Liver (tissue), 9 donors: Measurements from ENCODE around the gene TOX2. TPM values are rescaled to one million over a fixed set of nuclear protein-coding genes. Genes with fewer than 3 reads are reported as not detected.

Experiments used
- DNase-seq: peaks from one replicate; pipeline ENCODE4 v3.0.0-alpha.2; 2017; ENCODE audit warnings: low spot score
- H3K27ac ChIP-seq, 2 donors: one replicate each; pipeline ENCODE4 v1.7.0; 2013; ENCODE audit warnings: inconsistent platforms in 2 of 2, low read length in 2 of 2, control low read depth in 1 of 2, low read depth in 1 of 2, mild to moderate bottlenecking in 1 of 2
- H3K27me3 ChIP-seq, 4 donors: one replicate each; pipeline versions ENCODE4 v1.6.1 to v1.7.0; 2013; ENCODE audit warnings: low read length in 3 of 4, inconsistent platforms in 1 of 4, mild to moderate bottlenecking in 1 of 4, moderate library complexity in 1 of 4; ENCODE audit not compliant: control insufficient read depth in 4 of 4, insufficient read depth in 4 of 4
- H3K36me3 ChIP-seq, 4 donors: one replicate each; pipeline versions ENCODE4 v1.6.1 to v1.7.0; 2013; ENCODE audit warnings: low read length in 3 of 4, mild to moderate bottlenecking in 3 of 4, low read depth in 1 of 4, moderate library complexity in 1 of 4; ENCODE audit not compliant: control insufficient read depth in 4 of 4, insufficient read depth in 3 of 4
- H3K4me1 ChIP-seq, 4 donors: one replicate each; pipeline versions ENCODE4 v1.6.1 to v1.7.0; 2013; ENCODE audit warnings: low read length in 3 of 4, mild to moderate bottlenecking in 3 of 4, moderate library complexity in 1 of 4; ENCODE audit not compliant: control insufficient read depth in 4 of 4, insufficient read depth in 4 of 4
- H3K4me3 ChIP-seq, 3 donors: one replicate each; pipeline versions ENCODE4 v1.6.1 to v1.7.0; 2013; ENCODE audit warnings: low read length in 3 of 3, control low read depth in 1 of 3, low read depth in 1 of 3, mild to moderate bottlenecking in 1 of 3
- H3K9ac ChIP-seq, 2 donors: one replicate each; pipeline ENCODE4 v1.7.0; 2013; ENCODE audit warnings: low read length in 2 of 2, mild to moderate bottlenecking in 2 of 2, moderate library complexity in 2 of 2, control low read depth in 1 of 2, low read depth in 1 of 2
- H3K9me3 ChIP-seq, 4 donors: one replicate each; pipeline versions ENCODE4 v1.6.1 to v1.7.0; 2013; ENCODE audit warnings: low read length in 3 of 4; ENCODE audit not compliant: control insufficient read depth in 4 of 4
- EGR1 ChIP-seq, 2 donors: IDR thresholded peaks; 2 replicates each; pipeline ENCODE4 v1.6.1; 2016 to 2018; ENCODE audit warnings: antibody characterized with exemption in 2 of 2, low read depth in 2 of 2
- FOXA1 ChIP-seq: IDR thresholded peaks from 2 replicates; pipeline ENCODE4 v1.6.1; 2016; ENCODE audit warnings: antibody characterized with exemption
- FOXA2 ChIP-seq: IDR thresholded peaks from 2 replicates; pipeline ENCODE4 v1.6.1; 2016; ENCODE audit warnings: antibody characterized with exemption
- GABPA ChIP-seq, 2 donors: IDR thresholded peaks in 1 of 2; conservative IDR thresholded peaks in 1 of 2; 2 replicates each; pipeline ENCODE4 v1.6.1; 2016; ENCODE audit warnings: antibody characterized with exemption in 2 of 2, mild to moderate bottlenecking in 1 of 2, moderate library complexity in 1 of 2
- HNF4A ChIP-seq, 2 donors: conservative IDR thresholded peaks; 2 replicates each; pipeline ENCODE4 v1.6.1; 2016; ENCODE audit warnings: antibody characterized with exemption in 2 of 2, mild to moderate bottlenecking in 2 of 2
- HNF4G ChIP-seq: IDR thresholded peaks from 2 replicates; pipeline ENCODE4 v1.6.1; 2016; ENCODE audit warnings: antibody characterized with exemption
- JUND ChIP-seq, 2 donors: IDR thresholded peaks; 2 replicates each; pipeline ENCODE4 v1.6.1; 2016; ENCODE audit warnings: antibody characterized with exemption in 2 of 2
- NR2F2 ChIP-seq: IDR thresholded peaks from 2 replicates; pipeline ENCODE4 v1.6.1; 2016; ENCODE audit warnings: antibody characterized with exemption
- RAD21 ChIP-seq, 2 donors: IDR thresholded peaks; 2 replicates each; pipeline ENCODE4 v1.6.1; 2016; ENCODE audit warnings: antibody characterized with exemption in 2 of 2, mild to moderate bottlenecking in 2 of 2
- RXRA ChIP-seq, 2 donors: IDR thresholded peaks; 2 replicates each; pipeline ENCODE4 v1.6.1; 2017 to 2018; ENCODE audit warnings: antibody characterized with exemption in 2 of 2, mild to moderate bottlenecking in 1 of 2
- SP1 ChIP-seq: IDR thresholded peaks from 2 replicates; pipeline ENCODE4 v1.6.1; 2018; ENCODE audit warnings: antibody characterized with exemption, mild to moderate bottlenecking
- TAF1 ChIP-seq: conservative IDR thresholded peaks from 2 replicates; pipeline ENCODE4 v1.6.1; 2016; ENCODE audit warnings: antibody characterized with exemption, mild to moderate bottlenecking
- YY1 ChIP-seq: IDR thresholded peaks from 2 replicates; pipeline ENCODE4 v1.6.1; 2016; ENCODE audit warnings: antibody characterized with exemption, mild to moderate bottlenecking
- ZBTB33 ChIP-seq: IDR thresholded peaks from 2 replicates; pipeline ENCODE4 v1.6.1; 2016; ENCODE audit warnings: antibody characterized with exemption
- WGBS: extraction: QIAGEN DNeasy Blood & Tissue Kit; methylation state at CpG from one replicate; pipeline ENCODE4 v1.1.7; 2013; 5-methylcytosine and 5-hydroxymethylcytosine counted together
- polyA plus RNA-seq, 2 donors: library from polyadenylated mRNA; stranded (reverse) in 1 of 2; unstranded in 1 of 2; fragments of 200-250 nt in 1 of 2; fragments of >200 nt in 1 of 2; fragmentation: Nextera tagmentation in 1 of 2; extraction: Ambion mirVana in 1 of 2; gene quantifications; one replicate each; pipeline versions ENCODE4 v1.2.1 to v1.2.3, GENCODE V29; 2013 to 2015
- total RNA-seq, 2 donors: library from RNA; depleted of rRNA; stranded (reverse); fragments of >200 nt; gene quantifications; one replicate each; pipeline ENCODE4 v1.2.3, GENCODE V29; 2014
- TF ChIP-seq, protein P1 (sequence below): IDR thresholded peaks from 2 replicates; pipeline ENCODE4 v1.6.1; 2016; ENCODE audit warnings: antibody characterized with exemption, mild to moderate bottlenecking
- TF ChIP-seq, protein P2 (sequence below): IDR thresholded peaks from 2 replicates; pipeline ENCODE4 v1.6.1; 2016; ENCODE audit warnings: antibody characterized with exemption
- TF ChIP-seq, protein P3 (sequence below): IDR thresholded peaks from 2 replicates; pipeline ENCODE4 v1.6.1; 2016; ENCODE audit warnings: antibody characterized with exemption
- TF ChIP-seq, protein P4 (sequence below): fragments of 150-350 bp; IDR thresholded peaks from 2 replicates; pipeline ENCODE4 v1.5.1; 2017; ENCODE audit warnings: improper control_type of control experiment, low read depth, low read length; ENCODE audit not compliant: missing input control
- donor health status: healthy.
- donor health status: healthy.
- donor health status: healthy.
- donor health status: healthy.
- donor health status: healthy.

TOX2 gene
- total and polyA plus RNA-seq, 4 donors: 0.33 to 2.7 (median 1.4) TPM

DNA sequence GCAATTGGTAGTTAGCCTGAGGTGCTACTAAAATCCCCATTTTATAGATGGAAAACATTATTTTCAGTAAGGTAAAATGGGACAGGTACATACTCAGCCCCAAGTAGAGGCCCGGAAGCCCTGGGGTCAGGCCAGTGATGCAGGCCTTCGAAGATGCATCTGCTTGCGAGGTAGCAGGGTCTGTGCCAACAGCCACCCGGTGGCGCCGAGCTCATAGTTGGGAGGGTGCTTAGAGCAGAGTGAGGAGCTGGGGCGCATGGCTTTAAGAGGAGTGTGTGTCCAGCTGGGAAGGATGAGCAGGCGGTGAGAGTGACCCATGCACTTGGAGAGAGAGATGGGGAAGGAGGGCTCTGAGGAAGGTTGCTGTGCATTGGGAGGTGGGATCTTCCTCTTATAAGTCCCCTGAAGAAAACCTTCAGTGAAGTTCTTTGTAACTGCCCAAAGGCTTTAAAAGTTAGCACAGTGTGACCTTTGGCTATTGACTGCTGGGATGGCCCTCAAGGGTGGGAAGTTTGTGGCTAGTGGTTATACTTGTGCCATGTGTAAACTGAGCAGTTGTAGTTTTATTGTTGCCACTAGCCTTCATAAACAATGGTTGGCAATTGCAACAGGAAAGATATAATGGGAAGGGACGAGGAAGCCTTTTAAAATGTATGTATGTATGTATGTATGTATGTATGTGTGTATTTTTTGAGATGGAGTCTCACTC is 71.1 kb downstream of the TOX2 start:
- H3K27me3 ChIP-seq: no peaks in the 10 kb centered on the region
- no peak overlapping the region for H3K9ac ChIP-seq
- no peak overlapping the region for H3K27ac ChIP-seq
- H3K9me3 ChIP-seq: peaks cover 0 to 3% (median 0%) of the 10 kb centered on the region in 4 donors
- no peak overlapping the region for H3K4me3 ChIP-seq
- no peaks in the 10 kb centered on the region for H3K36me3 ChIP-seq
- no peak for TF ChIP-seq RAD21 (IDR thresholded peaks at IDR 0.05)
- TF ChIP-seq, protein P1, sequence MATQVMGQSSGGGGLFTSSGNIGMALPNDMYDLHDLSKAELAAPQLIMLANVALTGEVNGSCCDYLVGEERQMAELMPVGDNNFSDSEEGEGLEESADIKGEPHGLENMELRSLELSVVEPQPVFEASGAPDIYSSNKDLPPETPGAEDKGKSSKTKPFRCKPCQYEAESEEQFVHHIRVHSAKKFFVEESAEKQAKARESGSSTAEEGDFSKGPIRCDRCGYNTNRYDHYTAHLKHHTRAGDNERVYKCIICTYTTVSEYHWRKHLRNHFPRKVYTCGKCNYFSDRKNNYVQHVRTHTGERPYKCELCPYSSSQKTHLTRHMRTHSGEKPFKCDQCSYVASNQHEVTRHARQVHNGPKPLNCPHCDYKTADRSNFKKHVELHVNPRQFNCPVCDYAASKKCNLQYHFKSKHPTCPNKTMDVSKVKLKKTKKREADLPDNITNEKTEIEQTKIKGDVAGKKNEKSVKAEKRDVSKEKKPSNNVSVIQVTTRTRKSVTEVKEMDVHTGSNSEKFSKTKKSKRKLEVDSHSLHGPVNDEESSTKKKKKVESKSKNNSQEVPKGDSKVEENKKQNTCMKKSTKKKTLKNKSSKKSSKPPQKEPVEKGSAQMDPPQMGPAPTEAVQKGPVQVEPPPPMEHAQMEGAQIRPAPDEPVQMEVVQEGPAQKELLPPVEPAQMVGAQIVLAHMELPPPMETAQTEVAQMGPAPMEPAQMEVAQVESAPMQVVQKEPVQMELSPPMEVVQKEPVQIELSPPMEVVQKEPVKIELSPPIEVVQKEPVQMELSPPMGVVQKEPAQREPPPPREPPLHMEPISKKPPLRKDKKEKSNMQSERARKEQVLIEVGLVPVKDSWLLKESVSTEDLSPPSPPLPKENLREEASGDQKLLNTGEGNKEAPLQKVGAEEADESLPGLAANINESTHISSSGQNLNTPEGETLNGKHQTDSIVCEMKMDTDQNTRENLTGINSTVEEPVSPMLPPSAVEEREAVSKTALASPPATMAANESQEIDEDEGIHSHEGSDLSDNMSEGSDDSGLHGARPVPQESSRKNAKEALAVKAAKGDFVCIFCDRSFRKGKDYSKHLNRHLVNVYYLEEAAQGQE: no peak
- no peak for TF ChIP-seq JUND (IDR thresholded peaks at IDR 0.05)
- TF ChIP-seq HNF4A (conservative IDR thresholded peaks at IDR 0.05): no peak
- TF ChIP-seq HNF4G: no peak
- no peak for TF ChIP-seq FOXA1
- no peak for TF ChIP-seq RXRA (IDR thresholded peaks at IDR 0.05)
- no peak for TF ChIP-seq FOXA2
- no peak for TF ChIP-seq SP1
- TF ChIP-seq NR2F2: no peak
- no peak for TF ChIP-seq YY1
- TF ChIP-seq, protein P2, sequence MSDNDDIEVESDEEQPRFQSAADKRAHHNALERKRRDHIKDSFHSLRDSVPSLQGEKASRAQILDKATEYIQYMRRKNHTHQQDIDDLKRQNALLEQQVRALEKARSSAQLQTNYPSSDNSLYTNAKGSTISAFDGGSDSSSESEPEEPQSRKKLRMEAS: no peak
- no peak for TF ChIP-seq EGR1 (IDR thresholded peaks at IDR 0.05; ENCODE audit: low read depth in 2 of 2)
- TF ChIP-seq ZBTB33: no peak
- TF ChIP-seq, protein P3, sequence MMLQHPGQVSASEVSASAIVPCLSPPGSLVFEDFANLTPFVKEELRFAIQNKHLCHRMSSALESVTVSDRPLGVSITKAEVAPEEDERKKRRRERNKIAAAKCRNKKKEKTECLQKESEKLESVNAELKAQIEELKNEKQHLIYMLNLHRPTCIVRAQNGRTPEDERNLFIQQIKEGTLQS: no peak
- TF ChIP-seq GABPA (IDR thresholded peaks at IDR 0.05 in 1 of 2, conservative IDR thresholded peaks at IDR 0.05 in 1 of 2): no peak
- TF ChIP-seq, protein P4, sequence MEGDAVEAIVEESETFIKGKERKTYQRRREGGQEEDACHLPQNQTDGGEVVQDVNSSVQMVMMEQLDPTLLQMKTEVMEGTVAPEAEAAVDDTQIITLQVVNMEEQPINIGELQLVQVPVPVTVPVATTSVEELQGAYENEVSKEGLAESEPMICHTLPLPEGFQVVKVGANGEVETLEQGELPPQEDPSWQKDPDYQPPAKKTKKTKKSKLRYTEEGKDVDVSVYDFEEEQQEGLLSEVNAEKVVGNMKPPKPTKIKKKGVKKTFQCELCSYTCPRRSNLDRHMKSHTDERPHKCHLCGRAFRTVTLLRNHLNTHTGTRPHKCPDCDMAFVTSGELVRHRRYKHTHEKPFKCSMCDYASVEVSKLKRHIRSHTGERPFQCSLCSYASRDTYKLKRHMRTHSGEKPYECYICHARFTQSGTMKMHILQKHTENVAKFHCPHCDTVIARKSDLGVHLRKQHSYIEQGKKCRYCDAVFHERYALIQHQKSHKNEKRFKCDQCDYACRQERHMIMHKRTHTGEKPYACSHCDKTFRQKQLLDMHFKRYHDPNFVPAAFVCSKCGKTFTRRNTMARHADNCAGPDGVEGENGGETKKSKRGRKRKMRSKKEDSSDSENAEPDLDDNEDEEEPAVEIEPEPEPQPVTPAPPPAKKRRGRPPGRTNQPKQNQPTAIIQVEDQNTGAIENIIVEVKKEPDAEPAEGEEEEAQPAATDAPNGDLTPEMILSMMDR: no peak
- no peak for TF ChIP-seq TAF1
- H3K4me1 ChIP-seq: no peaks in the 10 kb centered on the region
- 87% methylated on average over 9 of the region's 9 CpGs for WGBS
- no peak for DNase-seq
